Measurements from ENCODE around the gene RPTN.

RPTN gene

DNA sequence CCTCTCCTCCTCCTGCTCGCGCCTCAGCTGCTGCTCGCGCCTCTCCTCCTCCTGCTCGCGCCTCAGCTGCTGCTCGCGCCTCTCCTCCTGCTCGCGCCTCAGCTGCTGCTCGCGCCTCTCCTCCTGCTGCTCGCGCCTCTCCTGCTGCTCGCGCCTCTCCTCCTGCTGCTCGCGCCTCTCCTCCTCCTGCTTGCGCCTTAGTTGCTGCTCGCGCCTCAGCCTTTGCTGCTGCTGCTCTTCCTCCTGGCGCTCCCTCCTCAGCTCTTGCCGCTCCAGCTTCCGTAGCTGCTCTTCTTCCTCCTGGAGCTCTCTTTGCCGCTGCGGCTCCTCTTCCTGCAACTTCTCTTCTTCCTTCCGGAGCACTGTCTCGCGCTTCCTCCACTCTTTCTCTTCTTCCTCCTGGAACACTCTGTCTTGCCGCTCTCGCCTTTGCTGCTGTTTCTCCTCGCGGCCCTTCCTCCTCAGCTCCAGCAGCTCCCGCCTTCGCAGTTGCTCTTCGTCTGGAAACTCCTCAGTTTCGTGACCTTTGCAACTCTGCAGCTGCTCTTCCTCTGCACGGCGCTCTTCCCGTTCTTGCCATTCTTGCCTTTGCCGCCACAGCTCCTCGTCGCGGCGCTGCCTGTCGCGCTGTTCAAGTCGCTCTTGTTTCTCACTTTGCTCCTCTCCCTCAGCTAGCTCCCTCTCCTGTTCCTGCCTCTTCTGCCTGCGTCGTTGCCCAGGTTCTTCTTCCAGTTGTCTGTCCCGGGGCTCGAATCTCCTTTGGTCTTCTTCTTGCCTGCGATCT is 46.7 kb downstream of the RPTN start:
- DNase-seq (ENCODE audit: low spot score): peak; percentile 23
- FAIRE-seq: peak; percentile 90

DNA sequence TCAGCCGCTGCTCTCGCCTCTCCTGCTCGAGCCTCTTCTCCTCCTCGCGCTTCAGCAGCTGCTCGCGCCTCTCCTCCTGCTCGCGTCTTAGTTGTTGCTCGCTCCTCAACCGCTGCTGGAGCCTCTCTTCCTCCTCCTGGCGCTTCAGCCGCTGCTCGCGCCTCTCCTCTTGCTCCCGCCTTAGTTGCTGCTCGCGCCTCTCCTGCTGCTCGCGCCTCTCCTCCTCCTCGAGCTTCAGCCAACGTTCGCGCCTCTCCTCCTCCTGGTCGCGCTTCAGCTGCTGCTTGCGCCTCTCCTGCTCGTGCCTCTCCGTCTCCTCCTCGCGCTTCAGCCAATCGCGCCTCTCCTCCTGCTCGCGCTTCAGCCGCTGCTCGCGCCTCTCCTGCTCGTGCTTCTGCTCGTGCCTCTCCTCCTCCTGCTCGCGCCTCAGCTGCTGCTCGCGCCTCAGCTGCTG is 47.5 kb downstream of the RPTN start:
- peak; percentile 68 for DNase-seq (ENCODE audit: low spot score)
- FAIRE-seq: peak; percentile 70

DNA sequence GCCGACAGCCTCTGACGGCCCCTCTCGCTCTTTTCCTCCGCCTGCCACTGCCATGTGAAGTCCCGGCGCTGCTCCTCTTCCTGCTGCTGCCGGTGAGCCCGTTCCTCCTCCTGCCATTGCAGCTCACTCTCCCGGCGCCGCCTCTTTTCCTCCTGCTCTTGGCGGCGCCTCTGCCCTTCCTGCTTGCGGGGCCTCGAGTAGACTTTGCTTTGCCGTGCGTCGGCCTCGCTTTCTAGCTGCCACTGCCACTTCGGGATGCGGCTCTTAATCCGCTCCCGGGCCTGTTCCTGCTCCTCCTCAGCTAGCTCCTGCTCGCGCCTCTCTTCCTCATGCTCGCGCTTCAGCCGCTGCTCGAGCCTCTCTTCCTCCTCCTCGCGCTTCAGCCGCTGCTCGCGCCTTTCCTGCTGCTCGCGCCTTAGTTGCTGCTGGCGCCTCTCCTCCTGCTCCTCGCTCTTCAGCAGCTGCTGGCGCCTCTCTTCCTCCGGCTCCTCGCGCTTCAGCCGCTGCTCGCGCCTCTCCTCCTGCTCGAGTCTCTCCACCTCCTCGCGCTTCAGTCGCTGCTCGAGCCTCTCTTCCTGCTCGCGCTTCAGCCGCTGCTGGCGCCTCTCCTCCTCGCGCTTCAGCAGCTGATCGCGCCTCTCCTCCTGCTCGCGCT is 48.0 kb downstream of the RPTN start:
- DNase-seq (ENCODE audit: low spot score) (peak; percentile 44), FAIRE-seq (no peak)

DNA sequence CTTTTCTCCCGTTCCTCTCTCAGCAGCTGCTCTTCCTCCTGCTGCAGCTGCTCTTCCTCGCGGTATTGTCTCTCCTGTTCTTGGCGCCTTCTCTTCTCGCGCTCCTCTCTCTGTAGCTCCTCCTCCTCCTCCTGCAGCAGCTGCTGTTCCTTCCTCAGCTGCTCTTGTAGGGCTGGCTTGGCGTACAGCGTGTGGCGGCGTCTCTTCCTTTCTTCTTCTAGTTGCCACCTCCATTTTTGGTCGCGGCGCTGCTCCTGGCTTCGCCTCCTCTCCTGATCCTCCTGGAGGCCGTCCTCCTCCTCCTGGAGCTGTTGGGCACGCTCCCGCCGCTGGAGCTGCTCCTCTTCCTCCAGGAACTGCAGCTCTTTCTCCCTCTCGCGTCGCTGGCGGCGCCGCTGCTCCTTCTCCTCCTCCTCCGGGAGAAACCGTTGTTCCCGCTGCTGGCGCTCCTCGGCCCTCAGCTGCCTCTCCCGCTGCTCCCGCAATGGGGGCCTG is 48.6 kb downstream of the RPTN start:
- FAIRE-seq (peak; percentile 56), DNase-seq (ENCODE audit: low spot score) (peak; percentile 61)

DNA sequence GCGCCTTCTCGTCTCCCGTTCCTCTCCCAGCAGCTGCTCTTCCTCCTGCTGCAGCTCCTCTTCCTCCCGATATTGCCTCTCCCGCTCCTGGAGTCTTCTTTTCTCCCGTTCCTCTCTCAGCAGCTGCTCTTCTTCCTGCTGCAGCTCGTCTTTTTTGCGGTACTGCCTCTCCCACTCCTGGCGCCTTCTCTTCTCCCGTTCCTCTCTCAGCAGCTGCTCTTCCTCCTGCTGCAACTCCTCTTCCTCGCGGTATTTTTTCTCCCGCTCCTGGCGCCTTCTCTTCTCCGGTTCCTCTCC is 49.1 kb downstream of the RPTN start:
- no peak for FAIRE-seq

DNA sequence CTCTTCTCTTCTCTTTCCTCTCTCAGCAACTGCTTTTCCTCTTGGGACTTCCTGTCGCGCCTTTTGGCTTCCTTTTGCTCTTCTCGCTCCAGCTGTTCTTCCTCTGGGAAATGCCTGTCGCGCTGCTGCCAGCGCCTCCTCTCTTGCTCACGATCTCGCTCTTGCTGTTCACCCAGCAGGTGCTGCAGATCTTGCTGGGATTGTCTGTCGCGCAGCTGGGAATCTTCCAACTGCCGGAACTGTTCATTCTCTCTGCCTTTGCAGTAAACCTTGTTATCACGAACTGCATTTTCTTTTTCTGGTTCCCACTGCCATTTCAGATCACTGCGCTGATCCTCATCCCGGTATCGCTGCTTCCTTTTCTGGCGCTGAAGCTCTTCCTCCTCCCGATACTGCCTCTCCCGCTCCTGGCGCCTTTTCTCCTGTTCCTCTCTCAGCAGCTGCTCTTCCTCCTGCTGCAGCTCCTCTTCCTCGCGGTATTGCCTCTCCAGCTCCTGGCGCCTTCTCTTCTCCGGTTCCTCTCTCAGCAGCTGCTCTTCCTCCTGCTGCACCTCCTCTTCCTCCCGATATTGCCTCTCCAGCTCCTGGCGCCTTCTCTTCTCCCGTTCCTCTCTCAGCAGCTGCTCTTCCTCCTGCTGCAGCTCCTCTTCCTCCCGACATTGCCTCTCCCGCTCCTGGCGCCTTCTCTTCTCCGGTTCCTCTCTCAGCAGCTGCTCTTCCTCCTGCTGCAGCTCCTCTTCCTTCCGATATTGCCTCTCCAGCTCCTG is 49.6 kb downstream of the RPTN start:
- FAIRE-seq (peak; percentile 17), DNase-seq (ENCODE audit: low spot score) (no peak)

More for the DNA sequence above, 49.1 kb downstream of the RPTN start:
- peak; percentile 13 for DNase-seq (ENCODE audit: low spot score)

DNA sequence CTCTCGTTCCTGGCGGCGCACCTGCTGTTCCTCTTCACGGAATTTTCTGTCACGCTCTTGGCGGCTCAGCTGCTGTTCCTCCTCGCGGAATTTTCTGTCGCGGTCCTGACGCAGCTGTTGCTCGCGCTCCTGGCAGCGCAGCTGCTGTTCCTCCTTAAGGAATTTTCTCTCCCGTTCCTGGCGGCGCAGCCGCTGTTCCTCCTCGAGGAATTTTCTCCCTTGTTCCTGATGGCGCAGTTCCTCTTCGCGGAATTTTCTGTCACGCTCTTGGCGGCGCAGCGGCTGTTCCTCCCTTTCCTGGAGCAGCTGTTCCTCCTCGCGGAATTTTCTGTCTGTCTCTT is 50.2 kb downstream of the RPTN start:
- DNase-seq (ENCODE audit: low spot score): no peak
- no peak for FAIRE-seq

DNA sequence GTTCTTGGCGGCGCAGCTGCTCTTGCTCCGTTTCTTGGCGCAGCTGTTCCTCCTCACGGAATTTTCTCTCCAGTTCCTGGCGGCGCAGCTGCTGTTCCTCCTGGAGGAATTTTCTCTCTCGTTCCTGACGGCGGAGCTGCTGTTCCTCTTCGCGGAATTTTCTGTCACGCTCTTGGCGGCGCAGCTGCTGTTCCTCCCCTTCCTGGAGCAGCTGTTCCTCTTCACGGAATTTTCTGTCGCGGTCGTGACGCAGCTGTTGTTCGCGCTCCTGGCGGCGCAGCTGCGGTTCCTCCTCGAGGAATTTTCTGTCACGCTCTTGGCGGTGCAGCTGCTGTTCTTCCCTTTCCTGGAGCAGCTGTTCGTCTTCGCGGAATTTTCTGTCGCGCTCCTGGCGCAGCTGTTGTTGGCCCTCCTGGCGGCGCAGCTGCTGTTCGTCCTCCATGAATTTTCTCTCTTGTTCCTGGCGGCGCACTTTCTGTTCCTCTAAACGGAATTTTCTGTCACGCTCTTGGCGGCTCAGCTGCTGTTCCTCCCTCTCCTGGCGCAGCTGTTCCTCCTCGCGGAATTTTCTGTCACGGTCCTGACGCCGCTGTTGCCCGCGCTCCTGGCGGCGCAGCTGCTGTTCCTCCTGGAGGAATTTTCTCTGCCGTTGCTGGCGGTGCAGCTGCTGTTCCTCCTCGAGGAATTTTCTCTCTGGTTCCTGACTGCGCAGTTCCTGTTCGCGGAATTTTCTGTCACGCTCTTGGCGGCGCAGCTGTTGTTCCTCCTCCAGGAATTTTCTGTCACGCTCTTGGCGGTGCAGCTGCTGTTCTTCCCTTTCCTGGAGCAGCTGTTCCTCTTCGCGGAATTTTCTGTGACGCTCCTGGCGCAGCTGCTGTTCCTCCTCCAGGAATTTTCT is 50.8 kb downstream of the RPTN start:
- DNase-seq (ENCODE audit: low spot score) (no peak), FAIRE-seq (no peak)

DNA sequence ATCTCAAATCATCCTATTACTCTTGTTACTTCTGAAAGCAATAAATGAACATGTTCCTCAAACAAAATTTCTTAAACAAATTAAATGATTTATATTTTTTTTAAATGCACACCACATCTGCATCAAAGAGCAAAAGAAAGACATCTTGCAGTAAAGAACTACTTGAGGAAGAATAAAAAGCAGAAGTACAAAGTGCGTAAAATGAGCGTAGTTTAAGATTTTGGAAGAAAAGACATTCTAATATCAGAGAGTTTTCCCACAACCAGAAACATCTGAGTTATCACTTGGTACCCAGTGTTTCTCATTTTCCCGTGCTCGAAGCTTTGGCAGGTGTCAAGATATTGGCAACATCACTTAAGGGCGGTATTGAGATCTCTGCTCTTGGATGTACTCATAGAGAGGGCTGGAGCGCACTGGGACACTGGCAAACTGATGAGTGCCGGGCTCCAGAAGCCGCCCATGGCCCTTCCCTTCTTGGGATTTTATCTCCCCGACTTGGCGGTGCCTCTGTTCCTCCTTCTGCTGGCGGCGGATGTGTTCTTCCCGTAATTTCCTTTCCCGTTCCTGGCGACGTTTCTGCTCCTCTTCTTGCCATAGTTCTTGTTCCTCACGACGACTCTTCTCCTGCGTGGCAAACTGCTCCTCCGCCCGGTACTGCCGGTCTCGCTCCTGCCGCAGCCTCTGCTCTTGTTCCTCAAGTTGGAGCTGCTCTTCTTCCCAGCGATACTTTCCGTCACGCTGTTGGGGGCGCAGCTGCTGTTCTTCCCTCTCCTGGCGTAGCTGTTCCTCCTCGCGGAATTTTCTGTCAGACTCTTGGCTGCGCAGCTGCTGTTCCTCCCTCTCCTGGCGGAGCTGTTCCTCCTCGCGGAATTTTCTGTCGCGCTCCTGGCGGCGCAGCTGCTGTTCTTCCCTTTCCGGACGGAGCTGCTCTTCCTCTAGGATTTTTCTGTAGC is 51.7 kb downstream of the RPTN start:
- FAIRE-seq: peak; percentile 5
- no peak for DNase-seq (ENCODE audit: low spot score)

DNA sequence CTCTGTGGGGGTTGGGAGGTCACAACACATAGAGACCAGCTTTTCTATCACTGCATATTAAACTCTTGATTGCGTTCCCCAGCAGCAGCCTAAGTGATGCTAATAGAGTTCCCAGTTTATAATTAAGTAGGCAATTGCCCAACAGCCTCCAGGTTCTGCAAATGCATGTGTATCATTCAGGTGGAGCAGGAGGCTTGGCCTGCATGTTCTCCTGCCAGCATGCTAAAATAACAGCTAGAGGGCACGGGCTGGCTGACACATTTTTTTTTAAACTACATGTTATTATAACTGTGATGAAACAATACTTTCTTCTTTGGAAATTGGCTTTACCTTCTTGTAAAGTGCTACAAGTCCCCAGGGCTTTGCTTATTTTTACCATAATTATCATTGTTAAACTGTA is 54.2 kb downstream of the RPTN start:
- FAIRE-seq (no peak), DNase-seq (ENCODE audit: low spot score) (no peak)

All from urothelium cell line (cell line).